LNCAP (cell line): Measurements from ENCODE around the gene IL10.

Experiments
- CTCF ChIP-seq: fragments of 450-650 bp; IDR thresholded peaks from 2 replicates; pipeline ENCODE4 v1.5.1; 2017; ENCODE audit warnings: mild to moderate bottlenecking

The IL10 gene

GRCh38 chr1:206769304-206769731 lies 3.0 kb downstream of the IL10 start:
- no peak for TF ChIP-seq CTCF

- TF ChIP-seq CTCF = no peak
Observed at GRCh38 chr1:206768472-206769303, 3.6 kb downstream of the IL10 start.

- TF ChIP-seq CTCF = no peak
Observed at GRCh38 chr1:206766251-206766856, 5.9 kb downstream of the IL10 start.

- no peak for TF ChIP-seq CTCF
Observed at GRCh38 chr1:206761159-206761768, 11.0 kb downstream of the IL10 start.

GRCh38 chr1:206760590-206760989 lies 11.7 kb downstream of the IL10 start:
- TF ChIP-seq CTCF = no peak

GRCh38 chr1:206757524-206758266 lies 14.6 kb downstream of the IL10 start:
- no peak for TF ChIP-seq CTCF

- TF ChIP-seq CTCF = no peak
Observed at GRCh38 chr1:206754011-206754410, 18.3 kb downstream of the IL10 start.
